SK-N-MC (cell line): ENCODE data around the gene CPEB1.

Experiments
- DNase-seq: peaks from one replicate; pipeline ENCODE4 v3.0.0-alpha.2; 2011; ENCODE audit warnings: low read depth, low spot score
- H3K27ac ChIP-seq: fragments of 200-600 bp; sonication (generic); 2 replicates; pipeline ENCODE4 v1.5.1; 2016; ENCODE audit warnings: mixed run types
- H3K36me3 ChIP-seq: fragments of 200-600 bp; sonication (generic); 2 replicates; pipeline ENCODE4 v1.6.1; 2017; ENCODE audit warnings: antibody characterized with exemption, low read length, mixed read lengths; ENCODE audit not compliant: insufficient read depth
- H3K4me3 ChIP-seq: fragments of 200-600 bp; sonication (generic); 2 replicates; pipeline ENCODE4 v1.5.1; 2016
- H3K9ac ChIP-seq: fragments of 200-600 bp; sonication (generic); 2 replicates; pipeline ENCODE4 v1.8.0; 2017; ENCODE audit warnings: mixed run types, mixed read lengths; ENCODE audit not compliant: insufficient read length
- H3K9me3 ChIP-seq: fragments of 200-600 bp; sonication (generic); 2 replicates; pipeline ENCODE4 v1.6.1; 2017; ENCODE audit warnings: low read depth, mild to moderate bottlenecking, antibody characterized with exemption, low read length, moderate library complexity, mixed read lengths
- EZH2 ChIP-seq: fragments of 200-600 bp; sonication (generic); IDR thresholded peaks from one replicate; pipeline ENCODE4 v1.6.1; 2017; ENCODE audit warnings: antibody characterized with exemption
- FOXP2 ChIP-seq: optimal IDR thresholded peaks from 2 replicates; pipeline ENCODE3; 2011; ENCODE audit warnings: mild to moderate bottlenecking, moderate library complexity; ENCODE audit not compliant: insufficient read depth; ENCODE audit errors: extremely low read length, control extremely low read depth
- POLR2AphosphoS5 ChIP-seq: IDR thresholded peaks from 2 replicates; pipeline ENCODE4 v1.6.1; 2012; ENCODE audit warnings: mild to moderate bottlenecking, low read depth, low read length, borderline replicate concordance

The CPEB1 gene

GRCh38 chr15:82647045-82647834 is at the start of gene CPEB1:
Gene CPEB1 (minus strand): TSS chr15:82647363. CDS start chr15:82628459, 18,904 bp downstream.
- TF ChIP-seq POLR2AphosphoS5, result no peak
- no peak for TF ChIP-seq FOXP2
- TF ChIP-seq EZH2, result no peak
- Histone ChIP-seq H3K36me3 (no peaks in the 10 kb centered on the region), H3K9ac (peak within 1 kb of the TSS; percentile 76), H3K9me3 (no peaks in the 10 kb centered on the region), H3K27ac (no peak within 1 kb of the TSS), H3K4me3 (peak within 1 kb of the TSS; percentile 84)
- DNase-seq, result no peak

- no peak for DNase-seq
- Histone ChIP-seq H3K9me3 (no peaks in the 10 kb centered on the region), H3K36me3 (no peaks in the 10 kb centered on the region), H3K27ac (no peak overlapping the region), H3K4me3 (no peak overlapping the region), H3K9ac (no peak overlapping the region)
- TF ChIP-seq FOXP2 (no peak), POLR2AphosphoS5 (no peak), EZH2 (no peak)
Measured at GRCh38 chr15:82692171-82692570, 45.0 kb upstream of the CPEB1 start.

- H3K9ac ChIP-seq, result no peak overlapping the region
- H3K27ac ChIP-seq, result no peak overlapping the region
- no peak for TF ChIP-seq FOXP2
- TF ChIP-seq EZH2, result no peak
- TF ChIP-seq POLR2AphosphoS5, result no peak
- no peak for DNase-seq
- no peak overlapping the region for H3K4me3 ChIP-seq
- H3K36me3 ChIP-seq, result no peaks in the 10 kb centered on the region
- H3K9me3 ChIP-seq, result no peaks in the 10 kb centered on the region
Measured at GRCh38 chr15:82689147-82689546, 42.0 kb upstream of the CPEB1 start.

GRCh38 chr15:82688691-82689090 is 41.5 kb upstream of the CPEB1 start:
- Histone ChIP-seq H3K4me3 (no peak overlapping the region), H3K9me3 (no peaks in the 10 kb centered on the region), H3K27ac (no peak overlapping the region), H3K36me3 (no peaks in the 10 kb centered on the region), H3K9ac (no peak overlapping the region)
- TF ChIP-seq FOXP2, result no peak
- no peak for TF ChIP-seq POLR2AphosphoS5
- TF ChIP-seq EZH2, result no peak
- DNase-seq, result no peak

DNA sequence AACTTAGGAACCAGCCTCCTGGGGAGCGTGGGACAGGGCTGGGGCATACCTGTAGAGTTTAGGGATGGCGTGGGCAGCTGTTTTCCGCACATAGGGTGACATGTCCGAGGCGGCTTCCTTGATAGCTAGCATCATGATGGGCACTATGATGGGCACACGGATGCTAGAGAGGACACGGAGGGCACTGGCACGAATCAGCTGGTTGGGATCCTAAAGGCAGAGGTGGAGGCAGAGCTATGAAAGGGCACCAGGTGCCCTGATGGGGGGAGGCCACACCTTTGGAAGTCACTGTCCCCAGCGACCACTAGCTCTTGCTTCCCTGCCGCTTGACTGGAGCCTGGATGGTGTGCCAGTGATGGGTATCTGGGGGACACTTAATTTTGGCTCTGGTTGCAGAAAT is 34.2 kb upstream of the CPEB1 start:
- no peak for DNase-seq
- no peak overlapping the region for H3K4me3 ChIP-seq
- H3K36me3 ChIP-seq, result no peaks in the 10 kb centered on the region
- no peak for TF ChIP-seq FOXP2
- TF ChIP-seq POLR2AphosphoS5, result no peak
- no peak for TF ChIP-seq EZH2
- H3K9me3 ChIP-seq, result no peaks in the 10 kb centered on the region
- no peak overlapping the region for H3K9ac ChIP-seq
- H3K27ac ChIP-seq, result no peak overlapping the region

DNA sequence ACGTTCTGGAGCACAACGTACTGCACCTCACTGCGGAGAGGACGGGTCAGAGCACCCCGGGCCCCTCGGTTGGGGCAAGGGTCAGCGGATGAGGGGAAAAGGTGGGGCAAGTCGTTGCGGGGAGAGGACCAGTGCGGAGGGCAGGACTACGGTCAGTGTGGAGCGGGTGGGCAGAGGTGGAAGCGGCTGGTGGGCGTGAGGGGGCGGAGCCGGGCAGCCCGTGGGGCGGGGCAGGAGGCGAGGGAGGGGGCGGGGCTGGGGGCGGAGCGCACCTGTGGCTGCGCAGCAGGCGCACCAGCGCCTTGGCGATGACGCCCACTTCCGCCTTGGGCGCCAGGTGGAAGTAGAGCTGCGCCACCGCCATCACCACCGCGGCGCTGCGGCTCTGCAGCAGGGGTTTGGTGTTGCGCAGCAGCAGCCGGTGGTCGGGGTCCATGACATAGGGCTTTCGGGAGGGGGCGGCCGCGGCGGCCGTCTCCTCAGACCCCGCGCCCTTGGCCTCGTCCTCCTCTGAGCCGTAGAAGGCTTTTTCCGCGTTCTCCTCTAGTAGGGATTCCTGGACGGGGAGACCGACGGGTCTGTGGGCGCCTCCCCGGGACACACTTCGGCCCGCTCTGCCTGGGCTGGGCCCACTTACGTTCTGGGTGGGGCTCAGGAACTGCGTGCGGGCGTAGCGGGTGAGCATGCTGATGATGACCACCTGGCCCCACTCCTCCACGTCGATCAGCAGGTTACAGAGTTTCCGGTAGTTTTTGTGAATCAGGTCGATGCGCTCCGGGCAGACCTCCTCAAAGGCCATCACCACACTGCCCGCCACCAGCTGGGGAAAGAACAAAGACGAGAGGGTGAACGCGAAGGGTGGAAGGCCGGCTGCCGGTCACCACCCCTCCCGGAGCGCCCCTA is 33.3 kb upstream of the CPEB1 start:
- no peaks in the 10 kb centered on the region for H3K36me3 ChIP-seq
- no peak for DNase-seq
- no peak overlapping the region for H3K27ac ChIP-seq
- H3K9ac ChIP-seq, result no peak overlapping the region
- H3K9me3 ChIP-seq, result no peaks in the 10 kb centered on the region
- H3K4me3 ChIP-seq, result peak overlapping the region; percentile 57
- TF ChIP-seq POLR2AphosphoS5, result no peak
- TF ChIP-seq FOXP2, result no peak
- TF ChIP-seq EZH2, result no peak

DNA sequence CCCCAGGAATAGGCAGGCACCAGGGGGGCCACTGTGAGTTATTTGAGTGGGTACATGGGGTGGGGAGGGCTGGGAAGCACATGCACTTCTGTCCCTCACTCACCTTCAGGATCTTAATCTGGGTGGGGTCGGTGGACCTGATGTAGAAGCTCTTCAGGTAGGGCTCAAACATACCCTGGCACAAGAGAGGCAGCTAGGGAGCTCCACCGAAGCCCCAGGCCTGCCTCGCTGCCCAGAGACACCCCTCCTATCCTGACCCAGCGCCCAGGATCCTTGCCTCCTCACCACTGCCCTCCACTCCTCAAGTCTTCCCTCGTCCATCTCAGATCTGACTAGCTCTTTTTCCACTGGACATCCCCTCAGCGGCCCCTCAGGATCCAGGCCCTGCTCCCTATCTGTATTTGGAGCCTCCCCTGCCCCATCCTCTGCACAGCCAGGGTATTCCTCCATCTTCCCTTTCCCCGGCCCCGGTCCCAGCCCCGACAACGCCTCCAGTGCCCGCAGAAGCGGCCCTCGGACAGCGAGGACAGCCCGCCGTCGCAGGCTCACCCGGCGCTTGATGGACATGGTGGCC is 32.5 kb upstream of the CPEB1 start:
- TF ChIP-seq EZH2 (no peak), POLR2AphosphoS5 (no peak), FOXP2 (no peak)
- H3K4me3 ChIP-seq, result no peak overlapping the region
- no peaks in the 10 kb centered on the region for H3K36me3 ChIP-seq
- no peak overlapping the region for H3K9ac ChIP-seq
- no peak overlapping the region for H3K27ac ChIP-seq
- H3K9me3 ChIP-seq, result no peaks in the 10 kb centered on the region
- DNase-seq, result no peak
